Rectal smooth muscle tissue (tissue), 1 donor: ENCODE data around the gene RAD51B.
"Not testable (repeated sequence)": the region's sequence is repeated elsewhere in the genome, so short reads cannot be mapped to it uniquely, and the experiment has no call there.

Experiments
- H3K27ac ChIP-seq: one replicate; pipeline ENCODE4 v1.7.0; 2013; ENCODE audit warnings: low read depth, low read length, inconsistent platforms
- H3K27me3 ChIP-seq: one replicate; pipeline ENCODE4 v1.7.0; 2013; ENCODE audit warnings: low read length; ENCODE audit not compliant: control insufficient read depth, insufficient read depth
- H3K36me3 ChIP-seq: one replicate; pipeline ENCODE4 v1.7.0; 2013; ENCODE audit warnings: low read length; ENCODE audit not compliant: control insufficient read depth, insufficient read depth
- H3K4me1 ChIP-seq: one replicate; pipeline ENCODE4 v1.7.0; 2013; ENCODE audit warnings: low read length; ENCODE audit not compliant: control insufficient read depth, insufficient read depth
- H3K4me3 ChIP-seq: one replicate; pipeline ENCODE4 v1.7.0; 2013; ENCODE audit warnings: low read length
- H3K9ac ChIP-seq: one replicate; pipeline ENCODE4 v1.7.0; 2013; ENCODE audit warnings: low read length

Gene RAD51B

DNA sequence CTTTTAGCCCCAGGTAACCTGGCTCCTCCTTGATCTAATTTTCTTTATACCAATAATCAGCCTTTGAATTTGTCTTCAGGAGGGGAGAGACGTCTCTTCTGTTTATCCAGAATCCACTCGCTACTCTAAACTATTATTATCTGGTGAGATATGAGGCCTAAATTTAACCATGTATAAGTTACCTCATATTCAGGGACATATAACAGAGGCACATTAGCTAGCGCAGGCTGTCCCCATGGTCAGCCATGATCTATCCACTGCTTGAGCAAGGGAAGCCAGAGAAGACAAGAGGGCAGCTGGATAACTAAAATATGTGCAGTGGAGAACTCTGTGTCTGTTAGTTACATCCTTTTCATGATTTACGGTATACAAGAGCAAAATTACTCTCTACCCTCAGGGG lies 481.0 kb downstream of the RAD51B start:
- no peak overlapping the region for H3K4me3 ChIP-seq
- H3K27me3 ChIP-seq = no peaks in the 10 kb centered on the region
- H3K9ac ChIP-seq = no peak overlapping the region
- no peaks in the 10 kb centered on the region for H3K36me3 ChIP-seq
- H3K27ac ChIP-seq = no peak overlapping the region
- H3K4me1 ChIP-seq = peaks cover 7% of the 10 kb centered on the region

DNA sequence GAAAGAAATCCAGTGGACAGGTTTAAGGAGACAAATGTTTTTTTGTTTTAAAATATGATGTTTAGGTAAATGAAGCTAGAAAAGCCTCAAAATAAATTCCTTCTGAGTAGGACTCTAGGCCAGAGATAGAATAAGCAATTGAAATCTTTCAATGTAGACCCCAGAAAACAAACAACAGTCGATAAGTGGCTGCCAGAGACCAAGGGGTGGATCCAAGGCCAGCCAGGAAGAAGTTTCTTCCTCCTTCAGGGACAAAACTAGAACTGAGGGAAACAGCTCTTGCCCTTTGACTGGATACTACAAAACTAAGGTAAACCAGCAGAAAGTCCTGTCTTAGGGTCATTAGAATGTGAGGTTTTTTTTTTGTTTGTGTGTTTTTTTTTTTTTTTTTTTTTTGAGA lies 481.6 kb downstream of the RAD51B start:
- Histone ChIP-seq H3K27me3 (no peaks in the 10 kb centered on the region), H3K9ac (no peak overlapping the region), H3K4me1 (peaks cover 7% of the 10 kb centered on the region), H3K36me3 (no peaks in the 10 kb centered on the region), H3K27ac (no peak overlapping the region), H3K4me3 (no peak overlapping the region)

DNA sequence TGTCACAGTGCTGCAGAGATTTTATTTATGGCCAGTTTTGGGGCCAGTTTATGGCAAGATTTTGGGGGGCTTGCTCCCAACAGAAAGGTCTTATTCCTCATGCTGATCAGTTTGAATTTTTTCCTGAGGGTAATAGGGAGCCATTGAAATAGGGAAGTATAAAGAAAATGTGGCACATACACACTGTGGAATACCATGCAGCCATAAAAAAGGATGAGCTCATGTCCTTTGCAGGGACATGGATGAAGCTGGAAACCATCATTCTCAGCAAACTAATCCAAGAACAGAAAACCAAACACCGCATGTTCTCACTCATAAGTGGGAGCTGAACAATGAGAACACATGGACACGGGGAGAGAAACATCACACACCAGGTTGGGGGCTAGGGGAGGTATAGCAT lies 483.4 kb downstream of the RAD51B start:
- peaks cover 19% of the 10 kb centered on the region for H3K4me1 ChIP-seq
- not testable (repeated sequence) for H3K9ac ChIP-seq, H3K36me3 ChIP-seq, H3K4me3 ChIP-seq, H3K27ac ChIP-seq, H3K27me3 ChIP-seq

DNA sequence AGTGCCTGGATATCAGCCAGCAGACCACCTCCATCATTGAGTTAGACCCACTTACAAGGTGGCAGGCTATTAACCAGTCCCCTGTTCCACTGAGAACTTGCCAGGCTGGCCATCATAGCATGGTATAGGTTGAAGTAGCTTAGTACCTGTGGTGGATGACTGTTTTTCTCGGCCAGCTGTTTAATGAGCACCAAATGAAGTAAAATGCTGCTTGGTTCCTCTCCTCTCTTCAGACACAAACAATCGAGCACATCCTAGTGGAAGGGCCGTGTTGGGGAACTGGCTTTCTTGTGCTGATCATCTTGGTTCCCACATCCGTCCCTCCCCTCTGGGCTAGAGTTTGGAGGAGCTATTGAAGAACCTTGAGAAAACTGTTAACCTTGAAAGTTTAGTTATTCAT lies 486.2 kb downstream of the RAD51B start:
- Histone ChIP-seq H3K4me3 (no peak overlapping the region), H3K4me1 (peaks cover 33% of the 10 kb centered on the region), H3K9ac (no peak overlapping the region), H3K36me3 (no peaks in the 10 kb centered on the region), H3K27me3 (no peaks in the 10 kb centered on the region), H3K27ac (no peak overlapping the region)

DNA sequence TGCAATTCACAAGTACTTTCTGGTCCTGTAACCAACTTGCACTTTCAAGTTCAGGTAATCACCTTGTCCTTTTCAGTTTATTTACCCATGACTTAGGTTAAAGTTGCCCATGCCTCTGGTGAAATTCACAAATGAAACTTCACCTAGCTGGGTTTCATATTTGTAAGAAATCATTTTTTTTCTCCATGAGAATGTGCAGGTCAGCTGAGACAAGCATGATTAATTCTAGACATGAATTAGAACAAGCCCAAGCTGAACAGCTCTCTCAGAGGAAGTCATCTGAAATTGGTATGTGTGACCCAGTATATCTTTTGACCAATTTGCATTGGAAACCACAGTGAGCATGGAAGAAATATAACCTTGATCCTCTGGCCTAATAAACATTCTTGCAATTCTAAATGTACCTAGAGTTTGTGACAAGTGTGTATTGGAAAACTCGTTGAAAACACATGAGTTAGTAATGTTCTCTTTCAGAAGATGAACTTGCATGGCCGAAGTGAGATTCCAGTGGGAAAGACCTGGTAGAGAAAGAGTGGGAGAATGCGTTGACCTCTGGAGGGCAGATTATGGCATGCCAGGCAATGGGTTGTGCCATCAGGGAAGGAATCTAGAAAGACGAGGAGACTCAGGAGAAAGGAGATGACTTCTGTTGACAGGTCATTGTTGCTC lies 486.8 kb downstream of the RAD51B start:
- Histone ChIP-seq H3K27me3 (no peaks in the 10 kb centered on the region), H3K4me1 (peaks cover 33% of the 10 kb centered on the region), H3K27ac (peak overlapping the region; percentile 84)

DNA sequence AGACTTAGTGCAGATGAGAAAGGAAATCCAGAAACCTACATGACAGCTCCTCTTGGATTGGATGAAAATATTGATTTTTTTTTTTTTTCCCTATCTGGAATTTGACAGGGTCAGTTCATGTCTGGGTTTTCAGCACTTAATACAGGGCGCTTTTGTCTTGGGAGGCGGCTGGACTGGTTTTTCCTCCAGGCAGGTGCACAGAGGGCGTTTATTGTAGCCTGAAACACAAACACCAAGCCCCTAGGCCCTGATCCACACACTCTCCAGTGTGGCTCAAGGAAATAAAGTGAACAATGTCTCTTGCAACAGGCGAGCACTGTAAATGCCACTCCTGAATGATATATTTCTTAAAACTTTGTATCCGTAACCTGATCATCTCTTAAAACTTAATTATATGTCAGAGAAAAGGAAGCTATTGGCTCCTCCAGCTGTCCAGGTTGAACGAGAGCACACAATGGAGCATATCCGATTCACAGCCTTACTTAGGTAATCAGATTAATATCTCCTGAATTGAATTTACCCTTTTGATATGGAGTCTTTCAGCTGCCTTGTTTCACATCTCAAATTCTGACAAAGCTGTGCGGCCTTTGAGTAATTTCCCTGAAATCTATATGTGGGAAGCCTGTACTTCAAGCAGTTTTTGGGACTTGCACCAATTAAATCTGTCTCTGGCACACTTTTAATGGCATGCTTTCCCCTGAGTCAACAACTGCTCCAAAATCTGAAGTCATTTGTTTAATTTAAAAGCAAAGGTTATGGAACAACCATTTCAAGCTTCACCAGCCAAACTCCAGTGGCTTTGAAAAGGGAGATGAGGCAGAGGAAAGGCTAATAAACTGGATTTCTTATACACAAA lies 487.6 kb downstream of the RAD51B start:
- no peak overlapping the region for H3K4me3 ChIP-seq
- peaks cover 33% of the 10 kb centered on the region for H3K4me1 ChIP-seq
- H3K9ac ChIP-seq = no peak overlapping the region
- peak overlapping the region; percentile 84 for H3K27ac ChIP-seq
- H3K36me3 ChIP-seq = no peaks in the 10 kb centered on the region
- no peaks in the 10 kb centered on the region for H3K27me3 ChIP-seq

More for the DNA sequence above, 486.8 kb downstream of the RAD51B start:
- Histone ChIP-seq H3K9ac (no peak overlapping the region), H3K36me3 (no peaks in the 10 kb centered on the region), H3K4me3 (no peak overlapping the region)

DNA sequence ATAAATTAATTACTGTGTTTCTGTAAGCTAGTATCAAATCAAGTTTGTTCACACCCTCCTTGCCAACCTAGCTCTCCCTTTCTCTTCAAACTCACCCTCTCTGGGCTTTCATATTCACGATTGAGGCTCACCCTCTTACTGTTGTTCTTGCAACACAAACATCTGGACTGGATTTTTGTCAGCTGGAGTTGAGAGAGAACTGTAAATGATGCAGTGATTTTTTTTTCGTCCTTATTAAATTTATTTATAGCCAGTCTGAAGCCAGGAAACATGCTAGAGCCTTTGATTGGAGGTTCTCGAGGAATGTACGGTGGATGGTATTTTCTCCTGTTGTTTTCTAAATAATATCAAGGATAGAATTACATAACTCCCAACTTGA lies 488.2 kb downstream of the RAD51B start:
- H3K27me3 ChIP-seq = no peaks in the 10 kb centered on the region
- H3K9ac ChIP-seq = no peak overlapping the region
- peak overlapping the region; percentile 84 for H3K27ac ChIP-seq
- H3K4me3 ChIP-seq = no peak overlapping the region
- H3K36me3 ChIP-seq = no peaks in the 10 kb centered on the region
- H3K4me1 ChIP-seq = peaks cover 33% of the 10 kb centered on the region

DNA sequence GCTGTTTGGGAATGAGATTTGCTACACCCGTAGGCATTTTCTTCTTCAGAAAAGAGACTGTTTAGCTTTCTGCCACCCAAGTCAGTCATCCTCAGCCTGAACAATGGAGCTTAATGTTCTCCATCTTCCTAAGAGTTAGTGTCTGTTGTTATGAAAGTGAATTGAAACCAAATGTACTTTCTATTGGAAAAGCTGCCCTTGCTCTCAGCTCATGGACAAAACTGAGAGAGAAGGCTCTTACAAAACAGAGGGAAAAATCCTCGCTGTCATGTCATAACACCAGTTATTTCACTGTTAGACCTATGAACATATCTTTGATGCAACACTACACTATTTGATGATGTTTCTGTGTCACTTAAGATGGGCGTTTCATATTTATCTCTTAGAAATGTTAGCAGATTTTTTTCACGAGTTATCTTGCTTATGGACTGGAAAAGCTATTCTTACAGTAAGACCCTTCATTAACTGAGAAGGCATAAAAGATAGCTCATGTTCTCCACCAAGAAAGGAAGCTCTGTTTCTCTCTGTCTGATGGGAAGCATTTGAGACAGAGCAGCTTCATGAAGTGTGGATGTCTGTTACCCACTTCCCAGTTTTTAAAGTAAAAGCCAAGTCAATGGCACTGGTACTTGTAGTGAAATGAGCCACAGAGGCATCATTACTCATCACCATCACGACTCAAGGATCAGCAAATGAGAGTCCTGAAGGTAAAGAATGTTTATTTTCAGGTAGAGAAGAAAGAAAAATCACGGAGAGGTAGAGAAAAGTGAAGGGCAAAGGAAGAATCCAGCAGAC lies 489.3 kb downstream of the RAD51B start:
- Histone ChIP-seq H3K4me3 (no peak overlapping the region), H3K4me1 (peaks cover 33% of the 10 kb centered on the region), H3K9ac (no peak overlapping the region)

DNA sequence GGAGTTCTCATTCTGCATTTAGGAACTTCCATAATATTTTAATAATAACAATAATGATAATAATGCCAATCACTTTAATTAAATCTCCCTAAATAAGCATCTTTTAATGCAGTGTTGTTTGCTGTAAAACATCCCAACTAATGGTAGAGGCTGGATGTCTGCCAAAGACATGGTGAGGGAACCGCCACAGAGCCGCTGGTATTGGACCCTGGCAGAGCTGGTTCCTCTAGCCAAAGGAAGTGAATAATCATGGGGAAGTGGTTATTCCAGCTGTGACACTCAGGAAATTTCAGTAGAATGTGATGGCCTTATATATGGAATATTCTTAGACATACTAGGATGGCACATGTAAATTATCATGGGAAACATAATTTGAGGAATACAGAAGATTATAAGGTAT lies 490.0 kb downstream of the RAD51B start:
- Histone ChIP-seq H3K36me3 (no peaks in the 10 kb centered on the region), H3K4me3 (no peak overlapping the region), H3K4me1 (peaks cover 29% of the 10 kb centered on the region), H3K27me3 (no peaks in the 10 kb centered on the region), H3K9ac (no peak overlapping the region), H3K27ac (peak overlapping the region; percentile 40)

More for the DNA sequence above, 489.3 kb downstream of the RAD51B start:
- Histone ChIP-seq H3K27me3 (no peaks in the 10 kb centered on the region), H3K36me3 (no peaks in the 10 kb centered on the region), H3K27ac (peak overlapping the region; percentile 84)

DNA sequence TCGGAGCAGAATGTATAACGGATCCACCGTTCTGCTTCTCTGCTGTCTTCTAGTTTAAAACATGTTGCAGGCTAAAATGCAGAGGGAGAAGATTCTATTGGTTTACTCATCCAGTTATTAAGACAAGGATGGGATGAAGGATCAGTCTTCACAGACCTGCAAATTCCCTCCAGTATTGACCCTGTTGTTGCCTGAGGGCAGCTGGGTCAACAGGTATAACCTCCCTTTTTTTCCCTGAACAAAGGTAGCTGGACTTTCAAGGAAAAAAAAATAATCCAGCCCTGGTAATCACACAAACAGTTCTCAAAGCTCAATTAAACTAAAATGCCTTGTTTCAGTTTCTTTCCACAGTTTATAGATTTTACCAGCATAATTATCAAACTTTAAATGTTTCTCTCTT lies 492.7 kb downstream of the RAD51B start:
- H3K27me3 ChIP-seq = no peaks in the 10 kb centered on the region
- no peak overlapping the region for H3K4me3 ChIP-seq
- peaks cover 18% of the 10 kb centered on the region for H3K4me1 ChIP-seq
- no peak overlapping the region for H3K9ac ChIP-seq
- H3K27ac ChIP-seq = no peak overlapping the region
- no peaks in the 10 kb centered on the region for H3K36me3 ChIP-seq

DNA sequence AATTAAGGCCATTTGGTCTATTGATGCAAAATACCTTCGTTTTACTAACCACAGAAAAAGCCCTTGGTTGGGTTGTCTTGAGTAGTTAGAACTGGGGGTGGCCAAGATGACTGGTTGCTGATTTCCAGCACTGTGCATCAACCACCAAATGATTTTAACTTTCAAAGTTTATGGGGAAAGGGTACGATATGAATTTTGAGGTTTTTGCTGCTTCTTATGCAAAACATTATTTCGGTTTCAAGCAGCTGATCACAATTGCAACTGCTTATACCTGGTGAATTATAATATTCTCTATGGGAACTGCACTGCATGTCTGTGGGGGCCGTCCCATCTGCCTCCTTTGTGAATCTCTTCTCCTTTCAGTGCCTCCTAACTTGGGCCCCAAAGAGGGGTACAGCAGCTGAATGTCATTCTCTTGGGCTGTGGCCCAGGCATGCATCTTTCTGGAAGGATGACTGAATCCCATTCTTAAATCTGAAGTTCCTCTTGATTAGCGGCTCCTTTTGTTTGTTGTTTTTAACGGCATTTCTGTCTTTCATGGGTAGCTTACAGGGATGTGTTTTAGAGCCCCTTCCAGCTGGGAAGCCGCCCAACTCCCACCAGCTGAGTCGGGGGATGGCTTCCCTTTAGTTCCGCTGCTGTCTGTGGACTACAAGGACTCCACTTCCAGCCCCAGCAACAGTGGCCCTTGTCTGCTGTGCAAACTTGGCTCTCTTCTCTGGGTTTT lies 493.5 kb downstream of the RAD51B start:
- no peak overlapping the region for H3K4me3 ChIP-seq
- no peak overlapping the region for H3K27ac ChIP-seq
- no peak overlapping the region for H3K9ac ChIP-seq
- H3K27me3 ChIP-seq = no peaks in the 10 kb centered on the region
- H3K36me3 ChIP-seq = no peaks in the 10 kb centered on the region
- H3K4me1 ChIP-seq = peaks cover 13% of the 10 kb centered on the region

DNA sequence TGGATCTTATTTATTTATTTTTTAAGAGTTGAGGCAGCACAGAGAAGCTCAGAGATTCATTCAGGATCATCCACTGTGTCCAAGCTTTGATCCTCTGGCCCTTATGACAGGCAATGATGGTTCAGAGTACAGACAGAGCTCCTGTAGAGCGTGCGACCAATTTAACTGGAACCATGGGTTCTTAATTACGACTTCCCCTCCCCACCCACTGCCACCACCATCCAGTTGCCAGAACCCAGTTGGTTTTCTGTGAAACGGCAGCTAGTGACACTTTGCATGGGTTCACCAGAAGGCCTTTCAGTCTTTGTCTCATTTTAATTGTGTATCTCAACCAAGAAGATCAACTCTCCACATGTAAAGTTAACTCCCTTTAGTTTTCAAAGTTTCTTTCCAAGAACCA lies 495.1 kb downstream of the RAD51B start:
- no peak overlapping the region for H3K9ac ChIP-seq
- peaks cover 1% of the 10 kb centered on the region for H3K4me1 ChIP-seq
- H3K27ac ChIP-seq = no peak overlapping the region
- no peak overlapping the region for H3K4me3 ChIP-seq
- H3K27me3 ChIP-seq = no peaks in the 10 kb centered on the region
- no peaks in the 10 kb centered on the region for H3K36me3 ChIP-seq
